DND-41 (cell line): ENCODE results near the gene CCDC78.

Experiments
- CTCF ChIP-seq: IDR thresholded peaks from 2 replicates; pipeline ENCODE4 v1.5.1; 2012; ENCODE audit warnings: borderline replicate concordance, low read length, moderate library complexity, mild to moderate bottlenecking; ENCODE audit not compliant: poor library complexity, severe bottlenecking; ENCODE audit errors: extremely low read depth
- EZH2 ChIP-seq: IDR thresholded peaks from 3 replicates; pipeline ENCODE4 v1.6.1; 2012; ENCODE audit warnings: borderline replicate concordance, low read depth, mild to moderate bottlenecking, moderate library complexity, low read length, inconsistent platforms; ENCODE audit not compliant: severe bottlenecking

GRCh38 chr16:749010-749409, 22.8 kb upstream of the CCDC78 start:
- no peak for TF ChIP-seq CTCF
- TF ChIP-seq EZH2 = no peak
